Left kidney (tissue), 2 donors: ENCODE results near the gene FOXR1. TPM values are rescaled to one million over a fixed set of nuclear protein-coding genes. Genes with fewer than 3 reads are reported as not detected.
"Not testable (repeated sequence)": the region's sequence is repeated elsewhere in the genome, so short reads cannot be mapped to it uniquely, and the experiment has no call there.

ENCODE experiments used
- DNase-seq: peaks from one replicate; pipeline ENCODE4 v3.0.0-alpha.2; 2013
- polyA plus RNA-seq: library from polyadenylated mRNA; unstranded; fragments of 120-200 nt; gene quantifications from one replicate; pipeline ENCODE4 v1.2.1, GENCODE V29; 2013; ENCODE audit not compliant: insufficient read length

FOXR1 gene
- polyA plus RNA-seq, 1 donor, result 0.13 TPM

DNA sequence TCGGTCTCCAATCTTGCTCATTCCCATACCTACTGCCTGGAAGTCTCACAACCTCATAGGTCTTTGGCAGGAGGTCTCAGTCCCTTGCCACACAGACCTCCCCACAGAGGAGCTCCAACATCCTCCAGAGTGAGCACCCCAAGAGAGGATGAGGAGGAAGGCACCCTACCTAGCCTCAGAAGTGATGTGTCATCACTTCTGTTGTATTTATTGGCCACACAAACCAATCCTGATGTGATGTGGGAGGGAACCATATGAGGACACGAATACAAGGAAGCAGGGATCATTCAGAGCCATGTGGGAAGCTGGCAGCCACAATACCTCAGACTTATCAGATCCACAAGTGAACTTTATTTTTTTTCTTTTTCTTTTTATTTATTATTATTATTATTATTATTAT is 24.5 kb upstream of the FOXR1 start:
- no peak for DNase-seq

DNA sequence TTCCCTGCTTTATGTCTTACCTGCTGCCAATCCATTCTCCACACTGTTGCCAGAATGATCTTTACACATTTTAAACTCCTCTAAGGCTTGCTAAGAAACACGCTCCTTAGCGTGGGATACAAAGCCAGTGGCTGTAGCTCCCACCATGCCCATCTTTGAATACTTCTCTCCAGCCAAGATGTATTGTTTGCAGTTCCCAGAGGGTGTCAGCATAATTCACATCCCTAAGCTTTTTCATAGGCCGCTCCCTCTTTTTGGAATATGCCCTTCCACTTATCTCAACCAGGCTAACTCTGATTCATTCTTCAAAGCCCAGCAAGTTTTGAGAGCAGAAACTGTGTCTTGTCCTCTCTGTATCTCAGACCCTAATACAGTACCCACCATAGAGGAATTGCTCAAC is 23.6 kb upstream of the FOXR1 start:
- DNase-seq, result no peak

GRCh38 chr11:118953265-118953664 is 18.3 kb upstream of the FOXR1 start:
- DNase-seq, result no peak

DNA sequence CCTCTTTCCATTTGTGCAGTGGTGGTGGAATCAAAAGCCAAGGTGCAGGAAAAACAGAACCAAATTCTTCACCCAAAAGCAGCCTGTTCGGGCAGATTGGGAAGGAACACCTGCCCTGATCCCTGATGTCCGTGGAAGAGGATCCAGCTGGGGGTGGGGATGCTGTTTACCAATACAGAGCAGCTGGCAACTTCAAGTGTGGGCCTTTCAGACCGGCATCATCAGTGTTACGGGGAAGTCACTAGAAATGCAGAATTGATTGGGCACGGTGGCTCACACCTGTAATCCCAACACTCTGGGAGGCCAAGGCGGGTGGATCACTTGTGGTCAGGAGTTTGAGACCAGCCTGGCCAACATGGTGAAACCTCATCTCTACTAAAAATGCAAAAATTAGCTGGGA is 17.6 kb upstream of the FOXR1 start:
- DNase-seq, result not testable (repeated sequence)

DNA sequence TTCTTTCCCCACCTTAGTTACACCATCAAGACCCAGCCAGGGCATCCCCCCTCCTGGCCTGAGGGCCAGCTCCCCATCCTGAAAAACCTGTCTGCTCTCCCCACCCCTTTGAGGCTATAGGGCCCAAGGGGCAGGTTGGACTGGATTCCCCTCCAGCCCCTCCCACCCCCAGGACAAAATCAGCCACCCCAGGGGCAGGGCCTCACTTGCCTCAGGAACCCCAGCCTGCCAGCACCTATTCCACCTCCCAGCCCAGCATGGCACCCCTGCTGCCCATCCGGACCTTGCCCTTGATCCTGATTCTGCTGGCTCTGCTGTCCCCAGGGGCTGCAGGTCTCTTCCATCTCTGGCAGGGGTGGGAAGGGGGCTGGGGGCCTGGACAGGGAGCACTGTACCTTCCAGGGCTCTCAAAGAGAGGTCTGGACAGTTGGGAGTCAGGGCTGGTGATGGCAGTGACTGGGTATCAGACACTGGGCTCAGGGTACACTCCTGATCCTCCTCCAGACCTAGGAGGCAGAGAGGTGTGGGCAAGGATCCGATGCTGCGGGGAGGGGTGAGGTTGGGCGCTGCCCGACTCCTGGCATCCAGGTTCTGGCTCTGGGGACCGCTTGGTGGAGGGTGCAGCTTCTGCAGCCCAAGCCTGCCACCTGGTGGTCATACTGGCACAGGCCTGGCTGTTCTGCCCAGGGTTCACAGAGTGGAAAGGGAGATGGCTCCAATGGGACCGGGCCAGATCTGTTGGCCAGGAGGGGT is 15.3 kb upstream of the FOXR1 start, which contains the start of gene UPK2:
TSS of gene UPK2 (plus strand) at position 205 of the 753 bp plus-strand sequence. CDS start at position 258, 53 bp downstream.
- DNase-seq, result peak; percentile 69

- DNase-seq, result no peak
These were observed 14.6 kb upstream of the FOXR1 start for GRCh38 chr11:118956847-118957469.

DNA sequence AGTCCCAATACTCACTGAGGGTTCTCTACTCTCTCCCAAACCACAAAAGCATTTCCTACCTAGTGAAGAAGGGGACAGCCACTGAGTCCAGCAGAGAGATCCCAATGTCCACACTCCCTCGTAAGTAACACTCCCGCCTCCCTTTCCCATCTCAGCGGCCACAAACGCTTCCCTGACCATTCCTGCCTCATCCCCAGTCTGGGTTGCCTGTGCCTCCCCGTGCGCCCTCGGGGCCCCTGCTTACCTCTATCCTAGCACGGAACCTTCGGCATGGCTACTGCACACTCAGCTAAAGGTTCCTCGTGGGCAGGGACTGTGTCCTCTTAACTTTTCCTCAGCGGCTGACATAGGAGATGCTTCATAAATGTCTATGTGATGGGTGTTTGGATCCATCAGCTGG is 14.0 kb upstream of the FOXR1 start:
- DNase-seq, result no peak

DNA sequence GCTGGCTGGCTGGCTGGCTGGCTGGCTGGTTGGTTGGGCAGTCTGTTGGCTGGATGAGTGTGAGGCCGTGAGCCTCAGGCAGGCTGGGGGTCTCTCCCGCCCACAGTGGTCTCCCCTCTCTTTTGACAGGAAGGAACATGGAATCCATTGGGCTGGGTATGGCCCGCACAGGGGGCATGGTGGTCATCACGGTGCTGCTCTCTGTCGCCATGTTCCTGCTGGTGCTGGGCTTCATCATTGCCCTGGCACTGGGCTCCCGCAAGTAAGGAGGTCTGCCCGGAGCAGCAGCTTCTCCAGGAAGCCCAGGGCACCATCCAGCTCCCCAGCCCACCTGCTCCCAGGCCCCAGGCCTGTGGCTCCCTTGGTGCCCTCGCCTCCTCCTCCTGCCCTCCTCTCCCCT is 13.6 kb upstream of the FOXR1 start:
- DNase-seq, result no peak

GRCh38 chr11:118958577-118958976 is 13.0 kb upstream of the FOXR1 start:
- DNase-seq, result no peak

GRCh38 chr11:118961189-118961588 is 10.4 kb upstream of the FOXR1 start:
- DNase-seq, result no peak

GRCh38 chr11:118961591-118961990 is 10.0 kb upstream of the FOXR1 start:
- no peak for DNase-seq

- DNase-seq, result not testable (repeated sequence)
These were observed 2.1 kb upstream of the FOXR1 start for GRCh38 chr11:118969508-118969907.

DNA sequence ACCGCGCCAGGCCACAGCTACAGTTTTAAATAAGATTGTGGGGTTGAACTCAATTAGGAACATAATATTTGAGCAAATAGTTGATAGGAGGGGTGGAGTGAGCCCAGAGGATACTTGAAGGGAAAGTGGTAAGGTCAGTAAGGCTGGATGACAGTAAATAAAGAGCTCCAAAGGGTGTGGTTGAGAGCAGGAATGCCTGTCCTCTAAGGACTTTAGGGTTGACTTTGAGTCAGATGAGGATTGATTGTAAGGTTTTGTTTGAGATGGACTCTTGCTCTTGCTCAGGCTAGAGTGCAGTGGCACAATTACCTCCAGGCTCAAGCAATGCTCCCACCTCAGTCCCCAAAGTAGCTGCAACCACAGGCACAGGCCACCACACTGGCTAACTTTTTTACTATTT is 2.4 kb downstream of the FOXR1 start:
- DNase-seq, result no peak

GRCh38 chr11:118975771-118976709 is 4.5 kb downstream of the FOXR1 start:
- no peak for DNase-seq

DNA sequence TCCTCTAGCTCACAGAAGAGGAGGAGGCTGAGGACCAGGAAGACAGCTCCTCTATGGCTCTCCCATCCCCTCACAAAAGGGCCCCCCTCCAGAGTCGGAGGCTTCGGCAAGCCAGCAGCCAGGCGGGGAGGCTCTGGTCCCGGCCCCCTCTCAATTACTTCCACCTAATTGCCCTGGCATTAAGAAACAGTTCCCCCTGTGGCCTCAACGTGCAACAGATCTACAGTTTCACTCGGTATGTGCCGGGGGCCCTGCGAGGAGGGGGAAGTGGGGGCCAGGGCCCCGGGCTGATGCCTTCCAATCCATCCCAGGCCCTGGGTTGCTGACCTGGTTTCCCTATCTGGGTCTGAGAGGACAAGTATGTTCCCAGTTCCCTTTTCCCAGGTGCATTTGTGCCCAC is 7.9 kb downstream of the FOXR1 start:
- DNase-seq, result no peak

DNA sequence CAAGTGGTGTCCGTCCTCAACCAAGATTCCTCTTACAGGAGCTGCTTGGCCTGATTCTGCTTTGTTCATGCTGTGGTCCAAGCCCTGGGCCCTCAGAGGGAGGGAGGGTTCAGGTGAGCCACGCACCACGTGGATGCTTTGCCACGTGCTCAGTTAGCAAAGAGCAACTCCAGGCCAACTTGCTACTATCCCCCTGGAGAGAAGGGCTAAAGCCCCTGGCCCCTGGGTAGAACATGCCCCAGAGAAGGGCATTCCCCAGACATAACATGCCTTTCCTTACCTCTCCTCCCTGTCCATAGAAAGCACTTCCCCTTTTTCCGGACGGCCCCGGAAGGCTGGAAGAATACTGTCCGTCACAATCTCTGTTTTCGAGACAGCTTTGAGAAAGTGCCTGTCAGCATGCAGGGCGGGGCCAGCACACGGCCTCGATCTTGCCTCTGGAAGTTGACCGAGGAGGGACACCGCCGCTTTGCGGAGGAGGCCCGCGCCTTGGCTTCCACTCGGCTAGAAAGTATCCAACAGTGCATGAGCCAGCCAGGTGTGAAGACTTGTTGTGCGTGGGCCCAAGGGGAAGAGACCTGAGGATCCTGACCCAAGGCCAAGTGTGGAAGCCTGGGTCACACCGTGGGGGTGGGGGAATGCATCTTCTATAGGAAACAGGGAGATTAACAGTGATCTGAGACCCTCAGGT is 8.8 kb downstream of the FOXR1 start:
- DNase-seq, result no peak

- DNase-seq, result not testable (repeated sequence)
These were observed 12.8 kb downstream of the FOXR1 start for GRCh38 chr11:118984337-118984736.

- no peak for DNase-seq
These were observed 13.3 kb downstream of the FOXR1 start for GRCh38 chr11:118984825-118985224.

- no peak for DNase-seq
These were observed 16.7 kb downstream of the FOXR1 start for GRCh38 chr11:118988280-118988679.

DNA sequence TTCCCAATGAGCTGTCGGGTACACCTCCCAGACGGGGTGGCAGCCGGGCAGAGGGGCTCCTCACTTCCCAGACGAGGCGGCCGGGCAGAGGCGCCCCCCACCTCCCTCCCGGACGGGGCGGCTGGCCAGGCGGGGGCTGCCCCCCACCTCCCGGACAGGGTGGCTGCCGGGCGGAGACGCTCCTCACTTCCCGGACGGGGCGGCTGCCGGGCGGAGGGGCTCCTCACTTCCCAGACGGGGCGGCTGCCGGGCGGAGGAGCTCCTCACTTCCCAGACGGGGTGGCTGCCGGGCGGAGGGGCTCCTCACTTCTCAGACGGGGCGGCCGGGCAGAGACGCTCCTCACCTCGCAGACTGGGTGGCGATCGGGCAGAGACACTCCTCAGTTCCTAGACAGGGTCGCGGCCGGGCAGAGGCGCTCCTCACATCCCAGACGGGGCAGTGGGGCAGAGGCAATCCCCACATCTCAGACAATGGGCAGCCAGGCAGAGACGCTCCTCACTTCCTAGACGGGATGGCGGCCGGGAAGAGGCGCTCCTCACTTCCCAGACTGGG is 20.0 kb downstream of the FOXR1 start:
- DNase-seq, result not testable (repeated sequence)

DNA sequence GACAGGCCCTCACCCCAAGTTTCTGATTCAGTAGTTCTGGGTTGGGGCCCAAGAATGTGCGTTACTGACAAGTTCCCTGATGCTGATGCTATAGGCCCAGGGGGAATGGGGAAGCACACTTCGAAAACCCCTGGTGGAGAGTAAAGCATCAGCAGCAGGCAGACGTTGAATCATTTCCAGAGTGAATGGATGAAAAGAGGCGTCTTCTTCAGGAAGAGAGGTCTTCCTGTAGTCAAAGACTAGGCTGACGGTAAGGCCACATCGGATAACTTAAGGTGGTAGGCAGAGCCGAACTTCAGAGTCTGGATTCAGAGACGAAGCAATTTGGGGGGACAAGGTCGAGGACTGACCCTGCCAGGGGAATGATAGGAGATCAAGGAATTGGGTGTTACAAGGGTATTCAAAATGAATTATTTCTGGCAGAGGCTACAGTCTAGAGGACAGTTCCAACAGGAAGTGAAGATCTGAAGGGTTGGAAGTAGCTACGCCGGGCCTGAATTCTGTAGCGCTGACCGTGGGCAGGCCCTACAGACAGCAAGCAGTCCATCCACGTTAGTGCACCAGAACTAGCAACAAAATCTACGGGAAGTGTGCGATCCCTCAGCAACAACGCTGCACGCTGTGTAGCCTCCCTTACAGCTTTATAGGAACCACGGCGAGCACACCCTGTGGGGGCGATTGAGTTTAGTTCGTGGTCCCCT is 25.5 kb downstream of the FOXR1 start:
- DNase-seq, result no peak
